HAP-1 (cell line): ENCODE measurements around the gene RTEL1.

Experiments used
- DNase-seq, 2 experiments: peaks; one replicate each; pipeline ENCODE4 v3.0.0-alpha.2; 2016 to 2020; ENCODE audit warnings: low spot score in 2 of 2
- H3K27me3 ChIP-seq: fragments of 250-450 bp; sonication (Bioruptor Pico); 2 replicates; pipeline ENCODE4 v1.5.1; 2020; ENCODE audit warnings: low read depth, mild to moderate bottlenecking, moderate library complexity
- H3K36me3 ChIP-seq: fragments of 250-450 bp; sonication (Bioruptor Pico); replicated peaks from 2 replicates; pipeline ENCODE4 v1.5.1; 2020; ENCODE audit warnings: mild to moderate bottlenecking
- H3K4me1 ChIP-seq: fragments of 250-450 bp; sonication (Bioruptor Pico); 2 replicates; pipeline ENCODE4 v1.5.1; 2020; ENCODE audit warnings: mild to moderate bottlenecking
- H3K4me3 ChIP-seq: fragments of 250-450 bp; sonication (Bioruptor Pico); 2 replicates; pipeline ENCODE4 v1.5.1; 2020; ENCODE audit warnings: mild to moderate bottlenecking, moderate library complexity
- H3K9me3 ChIP-seq: fragments of 250-450 bp; sonication (Bioruptor Pico); 2 replicates; pipeline ENCODE4 v1.5.1; 2020; ENCODE audit warnings: mild to moderate bottlenecking, moderate library complexity
- in situ Hi-C: fragments of 300-500 bp; cut with MboI; formaldehyde crosslinking; loops from 3 replicates; pipeline ENCODE4 v1.14.3; 2020; ENCODE audit warnings: low sequenced_read_pairs, inconsistent platforms, mixed read lengths

Gene RTEL1

GRCh38 chr20:63703976-63704748 lies 46.0 kb downstream of the RTEL1 start:
- Histone ChIP-seq H3K27me3 (no peaks in the 10 kb centered on the region), H3K4me3 (no peak overlapping the region), H3K36me3 (peaks cover 30% of the 10 kb centered on the region), H3K9me3 (no peaks in the 10 kb centered on the region), H3K4me1 (peaks cover 4% of the 10 kb centered on the region)
- in situ Hi-C loops, result no loop called here
- no peak for DNase-seq

DNA sequence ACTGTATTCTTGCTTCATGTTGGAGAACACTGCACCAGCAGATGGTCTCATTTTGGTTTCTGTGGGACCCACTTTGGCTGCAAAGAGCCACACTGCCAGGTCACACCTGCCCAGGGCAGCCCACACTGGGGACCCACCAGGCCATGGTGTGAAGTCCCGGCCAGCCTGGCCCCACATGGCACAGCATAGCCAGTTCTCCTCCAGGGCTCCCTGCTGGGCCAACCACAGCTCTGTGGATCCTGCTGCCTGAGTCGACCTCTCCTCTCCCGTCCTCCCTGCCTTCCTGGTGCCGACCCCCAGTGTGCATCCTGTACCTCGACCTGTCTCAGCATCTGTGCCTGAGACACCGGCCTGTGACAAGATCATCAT lies 46.6 kb downstream of the RTEL1 start:
- no peaks in the 10 kb centered on the region for H3K9me3 ChIP-seq
- in situ Hi-C loops, result no loop called here
- H3K36me3 ChIP-seq, result peaks cover 36% of the 10 kb centered on the region
- peaks cover 4% of the 10 kb centered on the region for H3K4me1 ChIP-seq
- no peak overlapping the region for H3K4me3 ChIP-seq
- no peak for DNase-seq
- H3K27me3 ChIP-seq, result no peaks in the 10 kb centered on the region

GRCh38 chr20:63705232-63706026 lies 47.3 kb downstream of the RTEL1 start:
- no peaks in the 10 kb centered on the region for H3K9me3 ChIP-seq
- no peak for DNase-seq
- H3K27me3 ChIP-seq, result no peaks in the 10 kb centered on the region
- H3K4me3 ChIP-seq, result no peak overlapping the region
- in situ Hi-C loops, result no loop called here
- H3K4me1 ChIP-seq, result peaks cover 4% of the 10 kb centered on the region
- H3K36me3 ChIP-seq, result peaks cover 41% of the 10 kb centered on the region

GRCh38 chr20:63706027-63706695 lies 48.0 kb downstream of the RTEL1 start:
- Histone ChIP-seq H3K36me3 (peaks cover 48% of the 10 kb centered on the region), H3K27me3 (no peaks in the 10 kb centered on the region), H3K4me1 (peaks cover 4% of the 10 kb centered on the region), H3K9me3 (no peaks in the 10 kb centered on the region), H3K4me3 (peak overlapping the region; percentile 78)
- no peak for DNase-seq
- in situ Hi-C loops, result no loop called here

GRCh38 chr20:63706852-63707557 lies 48.9 kb downstream of the RTEL1 start:
- peak overlapping the region; percentile 78 for H3K4me3 ChIP-seq
- DNase-seq, result peak in 1 of 2 experiments; percentile 64
- no peaks in the 10 kb centered on the region for H3K9me3 ChIP-seq
- H3K4me1 ChIP-seq, result peaks cover 4% of the 10 kb centered on the region
- no peaks in the 10 kb centered on the region for H3K27me3 ChIP-seq
- in situ Hi-C loops, result no loop called here
- peaks cover 57% of the 10 kb centered on the region for H3K36me3 ChIP-seq

- H3K9me3 ChIP-seq, result no peaks in the 10 kb centered on the region
- peak; percentile 73 to 86 for DNase-seq
- H3K36me3 ChIP-seq, result peaks cover 64% of the 10 kb centered on the region
- H3K27me3 ChIP-seq, result no peaks in the 10 kb centered on the region
- in situ Hi-C loops, result no loop called here
- peaks cover 4% of the 10 kb centered on the region for H3K4me1 ChIP-seq
- H3K4me3 ChIP-seq, result peak within 1 kb of the TSS; percentile 78
These were observed 49.6 kb downstream of the RTEL1 start, which contains the start of the genes ARFRP1 and ZGPAT for GRCh38 chr20:63707558-63708300. TSS of gene ARFRP1 (minus strand) at chr20:63707976. CDS start at chr20:63707091, 885 bp downstream. TSS of gene ZGPAT (plus strand) at chr20:63708039. CDS start at chr20:63708581, 542 bp downstream.

- H3K27me3 ChIP-seq, result no peaks in the 10 kb centered on the region
- H3K9me3 ChIP-seq, result no peaks in the 10 kb centered on the region
- in situ Hi-C loops, result no loop called here
- peak in 1 of 2 experiments; percentile 16 for DNase-seq
- peaks cover 4% of the 10 kb centered on the region for H3K4me1 ChIP-seq
- peak overlapping the region; percentile 78 for H3K4me3 ChIP-seq
- peaks cover 64% of the 10 kb centered on the region for H3K36me3 ChIP-seq
These were observed 50.4 kb downstream of the RTEL1 start for GRCh38 chr20:63708301-63709148.

GRCh38 chr20:63709149-63709527 lies 51.0 kb downstream of the RTEL1 start:
- no peaks in the 10 kb centered on the region for H3K27me3 ChIP-seq
- in situ Hi-C loops, result no loop called here
- H3K9me3 ChIP-seq, result no peaks in the 10 kb centered on the region
- H3K4me1 ChIP-seq, result peaks cover 4% of the 10 kb centered on the region
- H3K36me3 ChIP-seq, result peaks cover 64% of the 10 kb centered on the region
- no peak for DNase-seq
- H3K4me3 ChIP-seq, result peak overlapping the region; percentile 78

DNA sequence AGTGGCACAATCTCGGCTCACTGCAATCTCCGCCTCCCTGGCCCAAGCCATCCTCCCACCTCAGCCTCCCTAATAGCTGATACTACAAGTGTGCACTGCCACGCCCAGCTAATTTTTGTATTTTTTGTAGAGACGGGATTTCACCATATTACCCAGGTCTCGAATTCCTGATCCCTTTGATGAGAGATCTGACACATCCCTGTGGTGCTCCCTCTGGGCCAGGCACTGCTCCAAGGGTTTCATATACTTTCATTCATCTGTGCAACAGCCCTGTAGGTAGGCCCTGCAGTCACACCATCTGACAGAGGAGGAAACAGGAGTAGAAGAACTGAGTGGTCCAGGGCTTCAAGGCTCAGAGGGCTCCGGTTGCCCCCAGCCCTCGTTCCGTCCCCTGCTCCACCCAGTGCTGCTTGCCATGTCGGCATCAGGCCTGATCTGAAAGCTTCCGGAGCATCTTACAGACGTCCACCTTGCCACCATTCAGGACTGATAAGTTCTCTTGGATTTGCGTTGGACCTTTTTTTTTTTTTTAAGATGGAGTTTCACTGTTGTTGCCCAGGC lies 53.1 kb downstream of the RTEL1 start:
- Histone ChIP-seq H3K36me3 (peaks cover 53% of the 10 kb centered on the region), H3K27me3 (no peaks in the 10 kb centered on the region), H3K4me1 (peaks cover 4% of the 10 kb centered on the region), H3K4me3 (no peak overlapping the region), H3K9me3 (no peaks in the 10 kb centered on the region; the same call in none of the 2 replicates)
- no peak for DNase-seq
- in situ Hi-C loops, result no loop called here

DNA sequence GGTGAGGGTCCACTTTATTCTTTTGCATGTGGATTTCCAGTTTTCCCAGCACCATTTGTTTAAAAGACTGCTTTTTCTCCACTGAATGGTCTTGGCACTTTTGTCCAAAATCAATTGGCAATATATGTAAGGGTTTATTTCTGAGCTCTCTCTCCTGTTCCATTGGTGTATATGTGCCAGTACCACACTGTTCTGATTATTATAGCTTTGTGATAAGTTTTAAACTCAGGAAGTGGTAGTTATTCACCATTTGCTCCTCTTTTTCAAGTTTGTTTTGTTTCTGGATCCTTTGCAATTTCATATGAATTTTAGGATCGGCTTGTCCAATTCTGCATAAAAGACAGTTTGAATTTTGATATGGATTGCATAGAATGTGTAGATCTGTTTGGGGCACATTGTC lies 54.1 kb downstream of the RTEL1 start:
- Histone ChIP-seq H3K4me3 (no peak overlapping the region), H3K27me3 (no peaks in the 10 kb centered on the region), H3K9me3 (no peaks in the 10 kb centered on the region; the same call in none of the 2 replicates), H3K36me3 (peaks cover 48% of the 10 kb centered on the region), H3K4me1 (no peaks in the 10 kb centered on the region; the same call in 1 of the 2 replicates)
- DNase-seq, result no peak
- in situ Hi-C loops, result no loop called here

- in situ Hi-C loops, result no loop called here
- no peaks in the 10 kb centered on the region; the same call in none of the 2 replicates for H3K9me3 ChIP-seq
- no peak for DNase-seq
- no peaks in the 10 kb centered on the region for H3K4me1 ChIP-seq
- no peaks in the 10 kb centered on the region for H3K27me3 ChIP-seq
- peaks cover 57% of the 10 kb centered on the region for H3K36me3 ChIP-seq
- no peak overlapping the region for H3K4me3 ChIP-seq
These were observed 56.7 kb downstream of the RTEL1 start for GRCh38 chr20:63714858-63715257.

- in situ Hi-C loops, result no loop called here
- Histone ChIP-seq H3K4me1 (no peaks in the 10 kb centered on the region), H3K4me3 (no peak overlapping the region), H3K36me3 (peaks cover 40% of the 10 kb centered on the region), H3K27me3 (no peaks in the 10 kb centered on the region), H3K9me3 (no peaks in the 10 kb centered on the region; the same call in none of the 2 replicates)
- no peak for DNase-seq
These were observed 60.9 kb downstream of the RTEL1 start for GRCh38 chr20:63718996-63719395.
